Parathyroid adenoma (tissue), 2 donors: Measurements from ENCODE around the gene TCOF1.

Source experiments
- H2AFZ ChIP-seq: fragments of 300-600 bp; sonication (generic); one replicate; pipeline ENCODE4 v1.7.0; 2017; ENCODE audit warnings: antibody characterized with exemption, mild to moderate bottlenecking
- H3K27ac ChIP-seq: fragments of 300-600 bp; sonication (generic); one replicate; pipeline ENCODE4 v1.7.0; 2017
- H3K27me3 ChIP-seq: fragments of 300-600 bp; sonication (generic); one replicate; pipeline ENCODE4 v1.7.0; 2017; ENCODE audit warnings: low read length; ENCODE audit not compliant: control insufficient read depth, insufficient read depth
- H3K36me3 ChIP-seq: fragments of 300-600 bp; sonication (generic); one replicate; pipeline ENCODE4 v1.7.0; 2017; ENCODE audit warnings: low read length; ENCODE audit not compliant: control insufficient read depth, insufficient read depth
- H3K4me1 ChIP-seq: fragments of 300-600 bp; sonication (generic); one replicate; pipeline ENCODE4 v1.7.0; 2017; ENCODE audit warnings: control low read depth
- H3K4me2 ChIP-seq: fragments of 300-600 bp; sonication (generic); one replicate; pipeline ENCODE4 v1.7.0; 2017; ENCODE audit warnings: low read length
- H3K4me3 ChIP-seq: fragments of 300-600 bp; sonication (generic); one replicate; pipeline ENCODE4 v1.7.0; 2017; ENCODE audit warnings: low read depth, low read length
- H3K79me2 ChIP-seq: fragments of 300-600 bp; sonication (generic); one replicate; pipeline ENCODE4 v1.7.0; 2017; ENCODE audit warnings: control low read depth
- H3K9ac ChIP-seq: fragments of 300-600 bp; sonication (generic); one replicate; pipeline ENCODE4 v1.7.0; 2017; ENCODE audit warnings: mild to moderate bottlenecking
- H3K9me3 ChIP-seq: fragments of 300-600 bp; sonication (generic); one replicate; pipeline ENCODE4 v1.7.0; 2017; ENCODE audit warnings: low read length; ENCODE audit not compliant: control insufficient read depth
- TF ChIP-seq, protein P1 (sequence below): fragments of 300-600 bp; sonication (generic); IDR thresholded peaks from one replicate; pipeline ENCODE4 v1.7.0; 2017; ENCODE audit warnings: antibody characterized with exemption, mild to moderate bottlenecking
- donor health status: primary hyperparathyroidism.

TCOF1 gene

GRCh38 chr5:150318613-150319483, 38.6 kb upstream of the TCOF1 start:
- H3K79me2 ChIP-seq: no peaks in the 10 kb centered on the region
- peaks cover 5% of the 10 kb centered on the region for H3K4me1 ChIP-seq
- TF ChIP-seq, protein P1, sequence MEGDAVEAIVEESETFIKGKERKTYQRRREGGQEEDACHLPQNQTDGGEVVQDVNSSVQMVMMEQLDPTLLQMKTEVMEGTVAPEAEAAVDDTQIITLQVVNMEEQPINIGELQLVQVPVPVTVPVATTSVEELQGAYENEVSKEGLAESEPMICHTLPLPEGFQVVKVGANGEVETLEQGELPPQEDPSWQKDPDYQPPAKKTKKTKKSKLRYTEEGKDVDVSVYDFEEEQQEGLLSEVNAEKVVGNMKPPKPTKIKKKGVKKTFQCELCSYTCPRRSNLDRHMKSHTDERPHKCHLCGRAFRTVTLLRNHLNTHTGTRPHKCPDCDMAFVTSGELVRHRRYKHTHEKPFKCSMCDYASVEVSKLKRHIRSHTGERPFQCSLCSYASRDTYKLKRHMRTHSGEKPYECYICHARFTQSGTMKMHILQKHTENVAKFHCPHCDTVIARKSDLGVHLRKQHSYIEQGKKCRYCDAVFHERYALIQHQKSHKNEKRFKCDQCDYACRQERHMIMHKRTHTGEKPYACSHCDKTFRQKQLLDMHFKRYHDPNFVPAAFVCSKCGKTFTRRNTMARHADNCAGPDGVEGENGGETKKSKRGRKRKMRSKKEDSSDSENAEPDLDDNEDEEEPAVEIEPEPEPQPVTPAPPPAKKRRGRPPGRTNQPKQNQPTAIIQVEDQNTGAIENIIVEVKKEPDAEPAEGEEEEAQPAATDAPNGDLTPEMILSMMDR: no peak
- H3K27me3 ChIP-seq: no peaks in the 10 kb centered on the region
- no peak overlapping the region for H3K27ac ChIP-seq
- H3K9ac ChIP-seq: no peak overlapping the region
- no peaks in the 10 kb centered on the region for H3K36me3 ChIP-seq
- no peak overlapping the region for H3K4me2 ChIP-seq
- H3K9me3 ChIP-seq: no peaks in the 10 kb centered on the region
- no peak overlapping the region for H3K4me3 ChIP-seq
- no peak overlapping the region for H2AFZ ChIP-seq

GRCh38 chr5:150319484-150319790, 38.1 kb upstream of the TCOF1 start:
- H3K79me2 ChIP-seq: no peaks in the 10 kb centered on the region
- TF ChIP-seq, protein P1: no peak
- peaks cover 5% of the 10 kb centered on the region for H3K4me1 ChIP-seq
- no peak overlapping the region for H3K9ac ChIP-seq
- no peaks in the 10 kb centered on the region for H3K36me3 ChIP-seq
- no peak overlapping the region for H3K27ac ChIP-seq
- no peak overlapping the region for H3K4me2 ChIP-seq
- no peaks in the 10 kb centered on the region for H3K27me3 ChIP-seq
- H3K4me3 ChIP-seq: no peak overlapping the region
- H3K9me3 ChIP-seq: no peaks in the 10 kb centered on the region
- H2AFZ ChIP-seq: no peak overlapping the region

GRCh38 chr5:150320044-150320613, 37.4 kb upstream of the TCOF1 start:
- peaks cover 5% of the 10 kb centered on the region for H3K4me1 ChIP-seq
- no peak overlapping the region for H3K9ac ChIP-seq
- no peaks in the 10 kb centered on the region for H3K9me3 ChIP-seq
- no peaks in the 10 kb centered on the region for H3K79me2 ChIP-seq
- H2AFZ ChIP-seq: peak overlapping the region; percentile 12
- no peaks in the 10 kb centered on the region for H3K27me3 ChIP-seq
- no peak overlapping the region for H3K27ac ChIP-seq
- H3K36me3 ChIP-seq: no peaks in the 10 kb centered on the region
- no peak overlapping the region for H3K4me2 ChIP-seq
- H3K4me3 ChIP-seq: no peak overlapping the region
- TF ChIP-seq, protein P1: no peak

DNA sequence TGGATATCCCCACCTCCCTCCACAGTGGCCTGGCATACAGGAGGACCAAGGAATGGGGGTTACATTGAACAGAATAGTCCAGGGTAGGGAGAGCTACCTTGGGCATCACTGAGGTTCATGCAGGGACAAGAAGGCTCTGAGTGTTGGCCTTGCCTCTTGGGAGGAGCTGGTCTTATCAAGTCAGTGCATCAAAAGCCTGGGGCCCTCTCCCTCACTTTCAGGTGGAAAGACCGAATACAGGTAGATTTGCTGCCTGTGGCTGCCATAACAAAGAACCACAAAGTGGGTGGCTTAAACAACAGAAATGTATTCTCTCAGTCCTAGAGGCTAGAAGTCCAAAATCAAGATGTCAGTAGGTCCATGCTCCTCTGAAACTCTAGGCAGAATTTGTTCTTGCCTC, 36.3 kb upstream of the TCOF1 start:
- no peaks in the 10 kb centered on the region for H3K79me2 ChIP-seq
- H2AFZ ChIP-seq: no peak overlapping the region
- H3K4me3 ChIP-seq: no peak overlapping the region
- no peak overlapping the region for H3K4me2 ChIP-seq
- TF ChIP-seq, protein P1: no peak
- no peaks in the 10 kb centered on the region for H3K36me3 ChIP-seq
- peaks cover 5% of the 10 kb centered on the region for H3K4me1 ChIP-seq
- no peak overlapping the region for H3K9ac ChIP-seq
- no peak overlapping the region for H3K27ac ChIP-seq
- H3K27me3 ChIP-seq: no peaks in the 10 kb centered on the region
- no peaks in the 10 kb centered on the region for H3K9me3 ChIP-seq
